Islet of Langerhans (tissue), 1 donor: ENCODE data around the gene PRR5L.
A peak's percentile ranks its signal among the peaks of the same experiment; 100 is the strongest.
"Not testable (repeated sequence)": the region's sequence is repeated elsewhere in the genome, so short reads cannot be mapped to it uniquely, and the experiment has no call there.

Source experiments
- FAIRE-seq: peaks from one replicate; lab custom pipeline; 2011; peaks lifted over from hg19 to GRCh38; lab: Jason Lieb, UNC

PRR5L gene

DNA sequence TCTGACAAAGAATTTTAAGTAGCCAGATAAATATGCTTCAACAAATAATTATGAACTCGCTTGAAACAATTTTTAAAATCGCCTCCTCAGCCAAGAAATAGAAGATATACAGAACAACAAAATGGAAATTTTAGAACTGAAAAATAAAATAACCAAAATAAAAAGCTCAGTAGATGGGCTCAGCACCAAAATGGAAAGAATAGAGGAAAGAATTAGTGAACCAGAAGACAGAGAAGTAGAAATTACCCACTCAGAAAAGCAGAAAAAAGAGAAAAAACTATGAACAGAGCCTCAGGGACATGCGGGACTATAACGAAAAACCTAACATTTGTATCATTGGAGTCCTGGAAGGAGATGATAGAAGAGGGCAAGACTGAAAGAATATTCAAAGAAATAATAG, 14.2 kb upstream of the PRR5L start:
- FAIRE-seq = peak; percentile 9

- FAIRE-seq = no peak
These were observed 13.2 kb upstream of the PRR5L start for GRCh38 chr11:36282926-36283325.

- FAIRE-seq = no peak
These were observed 7.5 kb upstream of the PRR5L start for GRCh38 chr11:36288442-36289225.

GRCh38 chr11:36289226-36289852, 6.7 kb upstream of the PRR5L start, which contains the start of gene COMMD9:
COMMD9 (minus strand) TSS chr11:36289424; CDS start chr11:36289412, 12 bp downstream.
- peak; percentile 83 for FAIRE-seq

DNA sequence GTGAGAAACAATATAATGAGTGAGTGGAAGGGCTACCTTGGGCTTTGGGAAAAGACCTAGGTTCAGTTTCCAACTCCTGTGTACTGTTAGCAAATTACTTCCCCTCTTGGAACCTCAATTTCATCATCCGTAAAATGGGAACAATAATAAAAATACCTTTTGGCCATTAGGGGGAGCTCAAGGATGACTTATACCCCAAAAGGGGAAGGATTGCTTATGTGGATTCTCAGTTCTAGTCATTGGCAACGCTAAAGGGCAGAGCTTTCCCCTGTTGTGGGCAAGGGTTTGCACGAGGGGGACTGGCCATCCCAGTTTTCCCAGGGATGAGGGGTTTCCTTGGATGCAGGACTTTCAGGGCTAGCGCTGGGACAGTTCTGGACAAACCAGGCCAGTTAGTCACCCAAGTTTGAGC, 3.8 kb upstream of the PRR5L start:
- FAIRE-seq = no peak

DNA sequence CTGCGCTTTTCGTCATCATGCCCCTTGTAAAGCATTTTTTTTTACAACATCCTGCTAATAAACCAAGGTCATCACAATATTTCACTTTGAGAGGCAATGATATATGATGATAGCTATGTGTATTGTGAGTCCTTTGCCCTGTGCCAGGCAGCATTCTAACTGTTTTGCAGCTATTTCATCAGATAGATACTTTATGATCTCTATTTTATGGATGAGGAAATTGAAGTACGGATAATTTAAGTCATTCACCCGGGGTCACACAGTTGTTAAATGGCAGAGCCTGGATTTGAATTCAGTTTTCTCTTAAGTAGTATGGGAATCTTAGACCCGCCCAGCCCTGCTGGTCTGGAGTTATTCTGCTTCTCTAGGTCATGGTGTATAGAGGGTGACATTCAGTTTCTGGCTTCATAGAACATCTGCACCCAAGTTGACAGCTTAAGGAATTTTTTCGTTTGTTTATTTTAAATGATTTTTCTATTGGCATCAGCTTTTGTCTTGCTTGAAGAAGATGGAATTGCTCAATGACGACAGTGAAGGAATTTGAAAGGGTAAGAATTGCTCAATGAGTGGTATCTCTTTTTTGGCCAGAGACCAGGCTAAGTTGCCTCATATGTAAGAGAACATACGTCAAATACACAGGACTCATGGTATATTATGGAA, 926 bp downstream of the PRR5L start:
- no peak for FAIRE-seq

- no peak for FAIRE-seq
These were observed 4.6 kb downstream of the PRR5L start for GRCh38 chr11:36300650-36301049.

- FAIRE-seq = no peak
These were observed 8.3 kb downstream of the PRR5L start for GRCh38 chr11:36304351-36304750.

DNA sequence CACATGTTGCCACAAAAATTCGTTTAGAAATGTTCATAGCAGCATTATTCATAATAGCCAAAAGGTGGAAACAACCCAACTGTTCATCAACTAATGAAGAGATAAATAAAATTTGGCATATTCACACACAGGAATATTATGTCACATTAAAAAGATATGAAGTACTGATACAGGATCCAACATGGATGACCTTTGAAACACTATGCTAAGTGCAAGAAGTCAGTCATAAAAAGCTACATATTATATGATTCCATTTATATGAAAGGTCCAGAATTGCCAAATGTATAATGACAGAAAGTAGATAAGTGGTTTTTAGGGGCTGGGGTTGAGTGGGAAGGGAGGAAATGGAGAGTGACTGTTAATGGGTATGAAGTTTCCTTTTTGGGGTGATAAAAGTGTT, 9.0 kb downstream of the PRR5L start:
- no peak for FAIRE-seq

DNA sequence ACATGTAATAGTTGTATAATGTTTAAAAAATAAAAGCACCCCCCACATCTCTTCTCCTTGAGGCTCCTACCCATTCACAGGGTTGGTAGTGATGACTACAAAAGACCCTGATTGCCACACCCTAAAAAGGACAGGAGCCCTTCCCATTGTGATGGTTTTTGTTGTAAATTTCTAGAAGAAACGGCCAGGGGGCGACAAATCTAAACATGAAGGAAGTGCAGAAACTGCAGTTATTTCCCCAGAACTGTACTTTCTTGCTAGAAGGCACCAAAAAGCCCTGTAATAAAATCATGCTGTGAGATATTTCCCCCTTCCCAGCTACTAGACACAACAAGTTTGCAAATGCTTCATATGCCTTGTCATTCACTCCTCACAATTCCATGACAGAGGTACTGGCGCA, 10.8 kb downstream of the PRR5L start:
- no peak for FAIRE-seq

DNA sequence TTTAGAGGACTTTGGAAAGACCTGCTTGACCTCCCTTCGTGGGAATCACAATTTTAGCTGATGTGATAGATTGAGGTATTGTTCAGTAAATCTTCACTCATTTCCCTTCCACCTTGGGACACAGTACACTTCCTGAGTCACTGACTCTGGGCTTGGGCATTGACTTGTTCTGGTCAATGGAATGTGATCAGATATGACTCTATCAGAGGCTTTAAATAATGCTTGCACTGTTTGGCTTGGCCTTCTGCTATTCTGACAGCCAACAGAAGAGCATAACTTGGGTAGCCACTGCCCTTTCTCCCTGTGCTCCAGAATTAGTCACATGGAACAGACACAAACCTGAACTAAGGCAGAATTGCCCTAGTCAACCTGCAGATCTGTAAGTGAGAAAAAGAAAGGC, 12.5 kb downstream of the PRR5L start:
- no peak for FAIRE-seq

DNA sequence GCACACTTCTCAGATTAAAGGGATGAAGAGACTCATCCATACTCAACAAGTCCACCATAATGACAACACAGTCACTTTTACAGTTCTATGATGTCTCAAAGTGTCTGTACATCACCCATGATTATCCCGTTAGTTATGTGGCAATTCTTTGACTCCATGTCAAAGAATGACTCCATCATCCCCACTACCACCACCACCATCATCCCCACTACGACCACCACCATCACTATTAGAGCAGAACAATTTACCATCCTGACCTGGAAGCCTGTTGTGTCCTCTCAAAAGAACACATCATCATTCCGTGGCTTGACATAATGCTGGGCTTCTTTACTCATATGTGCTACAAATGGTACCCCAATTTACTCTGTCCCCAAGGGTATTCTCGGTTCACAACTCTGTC, 13.7 kb downstream of the PRR5L start:
- FAIRE-seq = no peak

- FAIRE-seq = no peak
These were observed 16.0 kb downstream of the PRR5L start for GRCh38 chr11:36311926-36312595.

DNA sequence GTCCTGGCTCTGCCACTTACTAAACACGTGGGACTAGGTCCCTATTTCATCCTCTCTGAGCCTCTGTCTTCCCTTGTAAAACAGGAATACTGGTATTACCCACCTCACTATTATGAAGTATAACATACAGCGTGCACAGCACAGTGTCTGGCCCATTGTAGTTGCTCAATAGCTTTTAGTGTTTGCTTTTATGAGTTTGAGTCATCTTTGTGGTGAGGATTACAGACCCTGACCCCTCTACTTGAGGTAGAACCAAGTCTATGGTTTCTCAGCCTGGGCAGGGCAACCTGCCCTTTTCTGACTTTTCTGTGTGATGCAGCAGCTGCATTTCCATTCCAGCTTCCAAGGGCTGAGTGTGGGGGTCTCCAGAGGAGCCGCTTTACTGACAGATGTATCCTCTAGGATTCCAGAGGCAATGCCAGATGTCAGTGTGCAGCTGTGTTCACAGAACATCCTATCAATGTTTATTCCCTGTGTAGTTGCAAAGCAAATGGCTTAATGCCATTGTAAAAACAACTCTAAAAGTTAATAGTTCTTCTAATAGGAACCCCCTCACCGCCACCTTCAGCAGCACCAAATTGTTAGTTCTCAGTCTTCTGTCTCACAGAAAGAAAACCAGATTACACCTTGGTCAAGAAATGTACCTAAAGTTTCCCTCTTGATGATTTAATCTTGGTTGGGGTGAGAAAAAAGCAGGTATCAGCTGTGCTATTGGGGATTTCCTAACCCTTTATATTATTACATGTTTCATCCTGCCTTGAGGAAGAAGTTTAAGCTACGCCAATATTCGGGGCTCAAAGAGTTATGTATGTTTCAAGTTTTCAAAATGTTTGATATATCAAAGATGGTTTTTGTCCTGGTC, 16.8 kb downstream of the PRR5L start:
- no peak for FAIRE-seq

- FAIRE-seq = no peak
These were observed 17.8 kb downstream of the PRR5L start for GRCh38 chr11:36313750-36314433.

GRCh38 chr11:36314434-36314767, 18.3 kb downstream of the PRR5L start:
- no peak for FAIRE-seq

DNA sequence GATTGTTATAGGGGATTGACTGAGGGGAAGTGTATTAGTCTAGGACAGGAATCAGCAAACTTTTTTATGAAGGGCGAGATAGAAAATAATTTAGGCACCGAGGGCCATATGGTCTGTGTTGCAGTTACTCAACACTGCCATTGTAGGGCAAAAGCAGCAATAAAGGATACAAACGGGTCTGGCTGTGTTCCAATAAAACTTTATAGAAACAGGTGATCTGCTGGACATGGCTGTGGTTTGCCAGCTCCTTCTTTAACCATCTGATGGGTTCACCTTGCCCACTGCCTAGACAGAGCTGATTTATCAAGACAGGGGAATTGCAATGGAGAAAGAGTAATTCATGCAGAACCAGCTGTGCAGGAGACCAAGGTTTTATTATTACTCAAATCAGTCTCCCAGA, 20.0 kb downstream of the PRR5L start:
- FAIRE-seq = no peak

GRCh38 chr11:36317992-36318391, 21.9 kb downstream of the PRR5L start:
- no peak for FAIRE-seq

- not testable (repeated sequence) for FAIRE-seq
These were observed 28.9 kb downstream of the PRR5L start for GRCh38 chr11:36324956-36325355.

- FAIRE-seq = not testable (repeated sequence)
These were observed 29.3 kb downstream of the PRR5L start for GRCh38 chr11:36325403-36325802.
